PFSK-1 (cell line): ENCODE data around the gene DISC1.

ENCODE experiments used
- FOXP2 ChIP-seq: optimal IDR thresholded peaks from 2 replicates; pipeline ENCODE3; 2011; ENCODE audit warnings: borderline replicate concordance, control low read depth, inconsistent platforms; ENCODE audit not compliant: insufficient read depth; ENCODE audit errors: extremely low read length, extremely low read depth
- POLR2AphosphoS5 ChIP-seq: IDR thresholded peaks from 2 replicates; pipeline ENCODE4 v1.6.1; 2012; ENCODE audit warnings: low read depth, mild to moderate bottlenecking, control low read depth, low read length, moderate library complexity
- TAF1 ChIP-seq: IDR thresholded peaks from 2 replicates; pipeline ENCODE4 v1.6.1; 2012; ENCODE audit warnings: low read length, control low read depth, borderline replicate concordance; ENCODE audit not compliant: insufficient read depth

DNA sequence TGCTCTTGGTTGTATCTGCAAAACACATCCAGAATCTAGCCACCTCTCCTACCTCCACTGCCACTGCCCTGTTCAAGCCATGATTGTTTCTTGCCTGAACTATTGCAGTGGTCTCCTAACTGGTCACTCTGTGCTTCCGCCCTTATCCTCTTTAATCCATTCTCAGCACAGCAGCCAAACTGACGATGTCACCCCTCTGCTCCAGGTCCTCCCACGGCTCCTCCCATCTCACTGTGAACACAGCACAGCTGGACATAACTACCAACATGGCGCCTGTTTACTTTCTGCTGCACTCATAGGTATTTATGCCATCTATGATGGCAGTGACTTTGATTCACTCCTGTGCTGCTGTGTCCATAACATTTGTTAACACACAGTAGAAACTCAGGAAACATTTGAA, 406.7 kb downstream of the DISC1 start:
- TF ChIP-seq POLR2AphosphoS5 (no peak), FOXP2 (no peak), TAF1 (no peak)
